Right renal pelvis (tissue), 4 donors: ENCODE results near the gene VPS26C. TPM values are rescaled to one million over a fixed set of nuclear protein-coding genes. Genes with fewer than 3 reads are reported as not detected.
"Not testable (repeated sequence)": the region's sequence is repeated elsewhere in the genome, so short reads cannot be mapped to it uniquely, and the experiment has no call there.

ENCODE experiments used
- DNase-seq, 4 donors: peaks; one replicate each; pipeline ENCODE4 v3.0.0-alpha.2; 2013; ENCODE audit warnings: low read depth in 4 of 4, low spot score in 3 of 4, missing footprints in 1 of 4
- polyA plus RNA-seq, 4 donors: library from polyadenylated mRNA; unstranded; fragments of 120-200 nt; gene quantifications; one replicate each; pipeline ENCODE4 v1.2.1, GENCODE V29; 2013; ENCODE audit not compliant: insufficient read length in 4 of 4

Gene VPS26C
- polyA plus RNA-seq, 4 donors = 40.9 to 46.7 (median 45.3) TPM

- DNase-seq = no peak
Observed at GRCh38 chr21:37231671-37232070, 35.5 kb downstream of the VPS26C start.

- no peak for DNase-seq
Observed at GRCh38 chr21:37231249-37231645, 35.9 kb downstream of the VPS26C start.

- DNase-seq = no peak
Observed at GRCh38 chr21:37230632-37231248, 36.4 kb downstream of the VPS26C start.

- DNase-seq = no peak
Observed at GRCh38 chr21:37228003-37228400, 39.1 kb downstream of the VPS26C start.

- DNase-seq = no peak
Observed at GRCh38 chr21:37227071-37228002, 39.8 kb downstream of the VPS26C start.

- DNase-seq = no peak
Observed at GRCh38 chr21:37226041-37226920, 40.9 kb downstream of the VPS26C start.

GRCh38 chr21:37224861-37225839, 42.0 kb downstream of the VPS26C start:
- DNase-seq = no peak

GRCh38 chr21:37223804-37224345, 43.3 kb downstream of the VPS26C start:
- no peak for DNase-seq

- DNase-seq = not testable (repeated sequence)
Observed at GRCh38 chr21:37222248-37222647, 44.9 kb downstream of the VPS26C start.

- peak; percentile 71 to 81 (median 79) for DNase-seq
Observed at GRCh38 chr21:37220981-37221664, 46.0 kb downstream of the VPS26C start.

GRCh38 chr21:37220433-37220980, 46.6 kb downstream of the VPS26C start:
- peak in 1 of 4 donors; percentile 63 for DNase-seq

GRCh38 chr21:37219761-37220432, 47.2 kb downstream of the VPS26C start:
- DNase-seq = no peak

- DNase-seq = no peak
Observed at GRCh38 chr21:37214952-37215351, 52.2 kb downstream of the VPS26C start.

GRCh38 chr21:37210799-37211198, 56.3 kb downstream of the VPS26C start:
- DNase-seq = no peak

GRCh38 chr21:37210130-37210529, 57.0 kb downstream of the VPS26C start:
- no peak for DNase-seq

- DNase-seq = peak in 3 of 4 donors; percentile 46 to 63 (median 62)
Observed at GRCh38 chr21:37208741-37209225, 58.4 kb downstream of the VPS26C start.

- DNase-seq = no peak
Observed at GRCh38 chr21:37208056-37208721, 58.9 kb downstream of the VPS26C start.
